ENCODE data around the gene CFAP65.
A peak's percentile ranks its signal among the peaks of the same experiment; 100 is the strongest.

Gene CFAP65

GRCh38 chr2:219059725-219060682 is 18.7 kb upstream of the CFAP65 start:
- DNase-seq, result no peak

DNA sequence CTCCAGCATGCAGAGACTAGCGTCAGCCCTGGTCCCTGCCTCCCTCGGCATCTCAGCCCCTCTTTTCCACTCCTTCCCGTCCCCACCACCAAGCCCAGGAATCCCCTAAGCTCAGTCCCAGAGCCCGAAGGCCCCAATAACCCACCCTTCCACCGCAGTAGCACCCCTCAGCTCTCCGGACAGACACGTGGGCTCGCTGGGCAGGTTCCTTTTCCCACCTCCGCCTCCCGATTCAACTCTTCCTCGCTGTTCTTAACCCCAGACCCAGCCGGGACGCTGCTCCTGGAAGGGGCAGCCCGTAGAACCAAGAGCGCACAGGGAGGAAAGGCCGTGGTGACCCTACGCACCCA is 18.0 kb upstream of the CFAP65 start:
- no peak for DNase-seq

DNA sequence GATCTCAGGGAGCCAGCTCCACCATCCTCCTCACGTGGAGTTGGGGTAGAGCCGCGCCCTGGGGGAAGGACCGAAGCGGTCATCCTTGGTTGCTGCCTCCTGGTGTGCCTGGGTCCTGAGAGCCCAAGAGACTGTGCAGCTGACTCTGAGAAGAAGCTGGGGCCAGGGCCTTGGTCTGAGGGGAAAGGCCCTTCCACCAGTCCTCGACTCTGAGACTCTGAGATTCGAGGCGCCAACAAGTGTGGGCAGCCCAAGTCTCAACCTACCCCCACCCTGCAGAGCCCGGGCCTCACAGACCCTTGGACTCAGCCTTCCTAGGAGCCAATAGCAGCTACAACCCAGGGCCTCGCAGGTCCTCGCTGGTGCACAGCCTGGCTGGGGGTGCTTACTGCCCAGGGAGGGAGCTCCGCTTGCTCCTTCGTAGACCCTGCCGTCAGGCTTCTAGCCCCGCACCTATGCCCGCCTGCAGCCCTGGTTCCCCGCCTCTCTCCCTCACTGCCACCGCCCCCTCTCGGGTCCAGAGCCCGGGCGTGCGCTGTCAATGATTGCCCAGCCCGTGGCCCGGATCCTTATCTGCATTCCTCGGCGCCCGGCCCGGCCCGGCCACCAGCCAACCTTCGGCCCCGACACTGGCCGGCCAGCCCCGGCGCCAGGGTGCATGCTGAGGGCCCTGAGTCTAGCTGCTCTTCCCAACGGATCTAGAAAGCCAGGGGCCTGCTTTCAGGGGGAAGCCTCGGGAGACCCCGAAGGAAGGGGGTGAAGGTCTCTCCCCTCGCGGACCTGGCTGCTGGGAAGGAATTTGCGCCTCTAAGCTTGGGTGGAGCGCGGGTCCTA is 17.4 kb upstream of the CFAP65 start:
- DNase-seq, result no peak

GRCh38 chr2:219057709-219058540 is 16.6 kb upstream of the CFAP65 start:
- DNase-seq, result peak; percentile 17 to 65

DNA sequence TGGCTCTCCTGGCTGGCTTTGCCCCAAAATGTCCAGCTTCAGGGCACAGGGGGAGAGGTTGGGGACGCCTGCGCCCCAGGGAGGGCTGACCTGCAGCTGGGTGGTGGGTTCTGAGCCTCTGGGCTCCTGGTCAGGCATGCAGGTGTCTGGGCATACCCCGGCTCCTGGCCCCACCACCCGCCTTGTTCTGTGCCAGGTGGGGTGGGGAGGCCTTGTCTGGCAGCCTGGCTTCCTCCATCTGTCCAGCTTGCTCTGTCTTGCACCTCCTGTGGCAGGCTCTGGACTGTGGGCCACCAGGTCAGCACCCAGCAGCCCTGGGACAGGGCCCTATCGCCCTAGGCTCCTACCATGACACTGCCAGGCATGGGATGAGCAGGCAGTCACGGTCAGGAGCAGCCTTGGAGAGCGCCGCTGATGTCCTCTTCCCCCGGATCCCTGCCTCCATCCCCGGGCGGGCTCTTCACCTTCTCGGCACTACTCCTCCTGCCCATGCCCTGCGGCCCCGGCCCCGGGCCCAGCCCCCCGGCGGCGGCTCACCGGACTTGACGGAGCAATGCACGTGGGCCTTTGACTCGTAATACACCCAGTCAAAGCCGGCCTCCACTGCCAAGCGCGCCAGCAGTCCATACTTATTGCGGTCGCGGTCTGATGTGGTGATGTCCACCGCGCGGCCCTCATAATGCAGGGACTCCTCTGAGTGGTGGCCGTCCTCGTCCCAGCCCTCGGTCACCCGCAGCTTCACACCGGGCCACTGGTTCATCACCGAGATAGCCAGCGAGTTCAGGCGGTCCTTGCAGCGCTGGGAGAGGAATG is 15.8 kb upstream of the CFAP65 start:
- DNase-seq, result no peak

- no peak for DNase-seq
These were observed 15.0 kb upstream of the CFAP65 start for GRCh38 chr2:219056176-219056895.

- no peak for DNase-seq
These were observed 13.9 kb upstream of the CFAP65 start for GRCh38 chr2:219054956-219055903.

DNA sequence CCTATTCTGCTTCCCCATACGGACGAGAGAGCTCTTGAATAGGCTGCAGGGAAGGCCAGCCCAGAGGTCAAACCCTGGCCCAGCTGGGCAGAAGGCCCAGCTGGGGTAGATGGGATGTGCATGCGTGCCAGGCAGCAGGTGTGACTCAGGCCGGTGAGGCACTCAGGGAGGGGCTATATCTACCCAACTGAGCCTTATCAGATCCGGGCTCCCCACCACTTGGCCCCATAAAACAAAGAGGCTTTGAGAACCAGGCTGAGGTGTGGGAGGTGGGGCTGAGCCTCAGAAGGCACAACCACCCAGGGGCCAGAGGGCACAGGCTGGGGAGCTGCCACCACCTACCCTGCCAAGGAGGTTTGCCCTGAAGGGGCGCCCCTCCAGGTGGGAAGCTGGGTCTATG is 8.0 kb upstream of the CFAP65 start:
- DNase-seq, result no peak

- no peak for DNase-seq
These were observed 4.7 kb upstream of the CFAP65 start for GRCh38 chr2:219045937-219046550.

DNA sequence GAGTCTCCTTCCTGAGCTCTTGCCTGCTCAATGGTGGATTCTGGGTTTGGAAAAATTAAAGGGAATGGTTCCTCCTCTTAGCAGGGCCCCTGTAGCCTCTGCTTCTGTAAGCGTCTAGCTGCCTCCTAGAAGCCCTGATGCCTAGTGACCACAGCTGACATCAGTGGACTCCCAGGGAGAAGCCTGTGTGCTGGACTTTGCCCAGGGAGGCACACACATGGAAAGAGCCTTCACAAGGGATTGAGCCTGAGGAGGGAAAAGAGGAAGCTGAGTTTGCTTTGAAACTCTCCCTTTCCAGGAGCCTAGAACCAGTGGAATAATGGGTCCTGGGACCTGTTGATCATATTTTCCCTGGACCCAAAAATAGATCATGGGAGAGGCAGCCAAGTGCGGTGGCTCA is 1.4 kb upstream of the CFAP65 start:
- DNase-seq, result no peak

DNA sequence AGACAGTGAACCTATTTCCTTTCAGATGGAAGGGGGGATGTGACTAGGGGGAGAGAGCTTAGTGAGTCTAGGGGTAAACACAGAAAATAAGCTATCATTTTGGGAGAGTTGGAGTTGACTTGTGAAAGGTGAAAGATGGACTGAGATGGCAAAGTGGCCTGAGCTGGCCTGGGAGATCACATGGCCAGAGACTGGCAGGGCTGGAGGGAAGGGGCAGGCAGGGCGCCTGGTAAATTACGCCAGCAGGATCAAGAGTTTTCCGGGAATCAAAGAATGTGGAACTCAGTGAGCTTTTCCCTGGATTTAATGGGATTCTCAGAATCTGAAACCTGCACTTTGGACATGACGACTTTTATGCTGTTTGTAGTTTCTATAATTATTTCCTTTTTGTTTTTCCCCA is 841 bp upstream of the CFAP65 start:
- DNase-seq, result no peak

DNA sequence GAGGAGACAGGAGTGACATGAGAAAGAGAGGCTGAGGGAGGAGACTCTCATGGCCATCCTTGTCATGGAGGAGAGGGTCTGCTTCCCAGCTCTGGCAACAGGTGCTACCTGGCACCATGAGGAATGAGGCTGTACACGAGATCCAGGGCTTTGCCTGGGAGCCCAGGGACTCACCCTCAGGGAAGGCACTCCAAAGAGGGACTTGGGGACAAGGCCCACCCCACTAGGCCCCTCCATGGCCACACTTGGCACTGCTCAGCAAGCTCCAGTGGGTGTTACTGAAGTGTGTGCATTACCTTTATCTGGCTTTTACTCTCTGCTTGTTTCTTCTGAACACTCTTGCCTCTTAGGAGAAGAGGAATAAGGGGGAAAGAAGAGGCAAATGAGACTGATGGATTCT is 2.7 kb downstream of the CFAP65 start:
- no peak for DNase-seq

GRCh38 chr2:219037783-219038499 is 3.4 kb downstream of the CFAP65 start:
- DNase-seq, result no peak

GRCh38 chr2:219035942-219036341 is 5.4 kb downstream of the CFAP65 start:
- DNase-seq, result no peak

GRCh38 chr2:219034823-219035222 is 6.5 kb downstream of the CFAP65 start:
- DNase-seq, result no peak

GRCh38 chr2:219032051-219032745 is 9.1 kb downstream of the CFAP65 start:
- no peak for DNase-seq

DNA sequence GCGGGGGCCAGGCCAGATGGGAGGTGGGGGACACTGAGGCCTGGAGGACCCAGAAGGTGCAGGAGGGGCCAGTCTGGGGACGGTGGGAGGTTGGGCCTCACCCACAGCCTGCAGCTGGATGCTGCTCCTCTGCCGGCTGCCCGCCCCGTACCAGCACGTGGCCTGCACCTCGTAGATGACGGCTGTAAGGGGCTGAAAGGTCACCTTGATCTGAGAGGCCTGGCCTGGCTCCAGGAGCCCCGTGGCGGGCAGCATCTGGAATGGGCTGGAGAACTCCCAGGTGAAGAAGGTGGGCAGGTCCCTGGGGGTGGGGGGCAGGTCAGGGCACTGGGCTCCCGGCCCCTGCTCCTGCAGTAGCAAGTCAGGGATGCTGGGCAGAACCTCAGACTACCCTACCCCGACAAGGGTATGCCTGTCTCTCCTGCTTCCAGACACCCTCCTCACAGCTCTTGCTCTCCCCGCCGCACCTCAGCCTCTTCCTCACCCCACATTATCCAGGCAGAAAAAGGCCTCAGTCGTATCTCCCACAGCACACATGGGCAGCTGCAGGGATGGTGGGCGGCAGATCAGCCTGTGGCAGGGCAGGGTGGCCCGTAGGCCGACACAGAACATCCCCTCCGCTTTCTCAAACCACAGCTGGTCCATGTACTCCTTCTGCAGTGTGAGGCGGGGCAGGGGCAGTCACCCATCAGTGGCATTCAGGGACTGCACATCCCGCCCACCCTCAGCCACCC is 10.1 kb downstream of the CFAP65 start:
- no peak for DNase-seq
